Activated naive CD8-positive, alpha-beta T cell treated with anti-CD3 and anti-CD28 coated beads for 36 hours (primary cell): ENCODE results near the gene ABHD17C. TPM values are rescaled to one million over a fixed set of nuclear protein-coding genes. Genes with fewer than 3 reads are reported as not detected.

ENCODE experiments used
- DNase-seq: peaks from one replicate; pipeline ENCODE4 v3.0.0; 2021
- H3K27ac Mint-ChIP-seq: one replicate; pipeline ENCODE4 v1.8.0; 2022; ENCODE audit warnings: mild to moderate bottlenecking, moderate library complexity, mixed read lengths
- H3K27me3 Mint-ChIP-seq: one replicate; pipeline ENCODE4 v1.8.0; 2022; ENCODE audit warnings: mild to moderate bottlenecking, mixed read lengths
- H3K36me3 Mint-ChIP-seq: one replicate; pipeline ENCODE4 v1.8.0; 2021; ENCODE audit warnings: mild to moderate bottlenecking, mixed read lengths
- H3K4me1 Mint-ChIP-seq: one replicate; pipeline ENCODE4 v1.8.0; 2021; ENCODE audit warnings: mixed read lengths
- H3K4me3 Mint-ChIP-seq: one replicate; pipeline ENCODE4 v1.8.0; 2022; ENCODE audit warnings: mild to moderate bottlenecking, moderate library complexity, mixed read lengths
- H3K9me3 Mint-ChIP-seq: one replicate; pipeline ENCODE4 v1.8.0; 2022; ENCODE audit warnings: mixed read lengths
- total RNA-seq, 2 experiments: library from RNA; stranded (reverse); gene quantifications; one replicate each; pipeline ENCODE4 v1.2.3, GENCODE V29; 2021

Gene ABHD17C
- total RNA-seq, 2 experiments from 2014 or later: 6.0 to 6.9 TPM

- Mint-ChIP-seq H3K9me3 (no peaks in the 10 kb centered on the region), H3K27ac (no peak overlapping the region), H3K4me1 (no peaks in the 10 kb centered on the region), H3K4me3 (no peak overlapping the region), H3K36me3 (no peaks in the 10 kb centered on the region), H3K27me3 (no peaks in the 10 kb centered on the region)
- DNase-seq: no peak
Observed at GRCh38 chr15:80732167-80732566, 37.1 kb downstream of the ABHD17C start.

DNA sequence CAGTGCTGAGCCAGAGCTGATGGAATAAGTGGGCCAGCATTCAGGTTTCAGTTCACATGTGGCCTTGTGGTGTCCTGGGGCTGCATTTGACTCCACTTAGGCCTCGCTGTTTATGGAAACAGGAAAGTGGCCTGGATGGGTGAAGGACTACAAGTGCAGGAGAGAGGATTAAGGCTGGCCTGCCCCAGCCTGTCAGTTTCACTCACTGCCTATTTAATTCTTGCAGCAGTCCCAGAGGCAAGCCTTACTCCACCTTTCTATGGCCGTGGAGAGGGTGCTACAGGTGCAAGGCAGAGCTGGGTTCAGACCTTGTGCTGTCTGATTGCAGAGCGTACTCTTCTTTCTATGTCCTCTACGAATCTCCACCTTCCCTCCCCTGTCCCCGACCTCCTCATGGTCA, 37.7 kb downstream of the ABHD17C start:
- no peak overlapping the region for H3K27ac Mint-ChIP-seq
- no peaks in the 10 kb centered on the region for H3K27me3 Mint-ChIP-seq
- H3K9me3 Mint-ChIP-seq: no peaks in the 10 kb centered on the region
- H3K4me3 Mint-ChIP-seq: no peak overlapping the region
- H3K36me3 Mint-ChIP-seq: no peaks in the 10 kb centered on the region
- no peak for DNase-seq
- H3K4me1 Mint-ChIP-seq: no peaks in the 10 kb centered on the region

DNA sequence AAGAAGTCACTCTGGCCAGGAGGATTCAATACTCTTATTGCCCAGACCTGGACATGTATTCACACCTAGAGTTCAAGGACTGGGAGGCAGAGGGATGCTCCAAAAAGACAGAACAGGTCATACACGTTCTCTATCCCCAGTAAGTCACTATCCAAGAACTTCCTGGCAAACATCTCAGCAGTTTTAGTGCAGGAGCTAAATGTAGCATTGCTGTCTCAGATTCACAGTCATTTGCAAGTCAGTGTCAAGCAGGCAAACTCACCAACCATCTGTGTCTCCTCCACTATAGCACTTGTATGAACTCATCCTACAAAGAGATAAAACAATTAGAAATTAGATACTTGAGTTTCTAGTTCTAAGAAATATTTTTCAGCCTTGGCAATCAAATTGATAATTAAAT, 38.4 kb downstream of the ABHD17C start:
- no peaks in the 10 kb centered on the region for H3K27me3 Mint-ChIP-seq
- no peak for DNase-seq
- no peak overlapping the region for H3K27ac Mint-ChIP-seq
- H3K4me3 Mint-ChIP-seq: no peak overlapping the region
- H3K9me3 Mint-ChIP-seq: no peaks in the 10 kb centered on the region
- no peaks in the 10 kb centered on the region for H3K4me1 Mint-ChIP-seq
- peaks cover under 1% of the 10 kb centered on the region for H3K36me3 Mint-ChIP-seq

DNA sequence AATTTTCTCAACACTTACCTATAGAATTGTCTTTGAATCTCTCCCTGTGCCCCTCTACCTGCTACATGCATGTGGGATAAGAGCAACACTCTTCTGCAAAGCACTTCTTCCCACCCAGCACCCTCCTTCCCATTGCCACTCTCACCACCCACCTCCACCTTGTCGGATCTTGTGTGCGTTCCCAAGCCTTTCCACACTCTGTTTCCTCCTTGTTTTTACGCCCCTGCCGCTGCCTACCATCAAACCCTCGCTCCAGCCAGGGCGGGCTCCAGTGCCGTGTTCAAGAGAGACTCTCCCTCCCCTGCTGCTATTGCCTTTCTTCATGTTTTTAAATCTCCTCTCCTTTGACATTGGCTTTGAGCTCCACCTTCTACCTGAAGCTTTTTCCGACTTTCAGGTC, 40.2 kb downstream of the ABHD17C start:
- peaks cover 2% of the 10 kb centered on the region for H3K36me3 Mint-ChIP-seq
- no peaks in the 10 kb centered on the region for H3K4me1 Mint-ChIP-seq
- no peak overlapping the region for H3K27ac Mint-ChIP-seq
- no peaks in the 10 kb centered on the region for H3K9me3 Mint-ChIP-seq
- H3K27me3 Mint-ChIP-seq: no peaks in the 10 kb centered on the region
- DNase-seq: no peak
- H3K4me3 Mint-ChIP-seq: no peak overlapping the region

GRCh38 chr15:80736560-80736959, 41.5 kb downstream of the ABHD17C start:
- H3K9me3 Mint-ChIP-seq: no peaks in the 10 kb centered on the region
- H3K36me3 Mint-ChIP-seq: peaks cover 2% of the 10 kb centered on the region
- no peak overlapping the region for H3K27ac Mint-ChIP-seq

GRCh38 chr15:80739919-80740318, 44.8 kb downstream of the ABHD17C start:
- Mint-ChIP-seq H3K4me1 (no peaks in the 10 kb centered on the region), H3K9me3 (no peaks in the 10 kb centered on the region)
- no peak for DNase-seq

More at GRCh38 chr15:80736560-80736959, 41.5 kb downstream of the ABHD17C start:
- Mint-ChIP-seq H3K4me1 (no peaks in the 10 kb centered on the region), H3K4me3 (no peak overlapping the region), H3K27me3 (no peaks in the 10 kb centered on the region)
- no peak for DNase-seq

GRCh38 chr15:80742081-80742480, 47.0 kb downstream of the ABHD17C start:
- H3K27me3 Mint-ChIP-seq: no peaks in the 10 kb centered on the region
- H3K9me3 Mint-ChIP-seq: peaks cover 6% of the 10 kb centered on the region
- no peak overlapping the region for H3K4me3 Mint-ChIP-seq
- no peaks in the 10 kb centered on the region for H3K4me1 Mint-ChIP-seq
- no peak for DNase-seq
- peaks cover 11% of the 10 kb centered on the region for H3K36me3 Mint-ChIP-seq
- no peak overlapping the region for H3K27ac Mint-ChIP-seq

More at GRCh38 chr15:80739919-80740318, 44.8 kb downstream of the ABHD17C start:
- Mint-ChIP-seq H3K27ac (no peak overlapping the region), H3K4me3 (no peak overlapping the region), H3K36me3 (peaks cover 2% of the 10 kb centered on the region), H3K27me3 (no peaks in the 10 kb centered on the region)

DNA sequence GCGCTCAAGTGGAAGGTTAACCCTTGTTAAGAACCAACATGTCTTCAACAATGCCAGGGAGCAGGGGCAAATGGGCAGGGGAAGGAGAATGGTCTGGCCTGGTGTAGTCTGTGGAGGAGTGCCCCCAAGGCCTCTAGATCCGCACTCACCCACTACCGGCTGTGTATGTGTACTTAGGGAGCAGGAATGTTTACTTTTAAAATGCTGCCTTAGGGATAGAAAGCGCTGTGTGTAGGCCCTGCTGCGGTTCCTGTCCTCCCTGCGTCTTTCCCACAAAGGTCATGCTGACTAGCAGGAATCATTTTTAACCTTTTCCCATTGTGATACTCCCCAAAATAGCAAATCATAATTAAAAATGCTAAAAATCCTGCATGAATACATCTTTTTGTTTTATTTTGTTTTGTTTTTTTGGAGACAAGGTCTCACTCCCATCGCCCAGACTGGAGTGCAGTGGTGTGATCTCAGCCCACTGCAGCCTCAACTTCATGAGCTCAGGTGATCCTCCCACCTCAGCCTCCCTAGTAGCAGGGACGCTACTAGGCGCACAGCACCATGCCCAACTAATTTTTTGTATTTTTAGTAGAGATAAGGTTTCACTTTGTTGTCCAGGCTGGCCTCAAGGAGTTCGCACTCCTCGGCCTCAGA, 48.2 kb downstream of the ABHD17C start:
- peaks cover 6% of the 10 kb centered on the region for H3K9me3 Mint-ChIP-seq
- no peaks in the 10 kb centered on the region for H3K27me3 Mint-ChIP-seq
- peaks cover 11% of the 10 kb centered on the region for H3K36me3 Mint-ChIP-seq
- no peak for DNase-seq
- no peak overlapping the region for H3K4me3 Mint-ChIP-seq
- no peak overlapping the region for H3K27ac Mint-ChIP-seq
- H3K4me1 Mint-ChIP-seq: no peaks in the 10 kb centered on the region

DNA sequence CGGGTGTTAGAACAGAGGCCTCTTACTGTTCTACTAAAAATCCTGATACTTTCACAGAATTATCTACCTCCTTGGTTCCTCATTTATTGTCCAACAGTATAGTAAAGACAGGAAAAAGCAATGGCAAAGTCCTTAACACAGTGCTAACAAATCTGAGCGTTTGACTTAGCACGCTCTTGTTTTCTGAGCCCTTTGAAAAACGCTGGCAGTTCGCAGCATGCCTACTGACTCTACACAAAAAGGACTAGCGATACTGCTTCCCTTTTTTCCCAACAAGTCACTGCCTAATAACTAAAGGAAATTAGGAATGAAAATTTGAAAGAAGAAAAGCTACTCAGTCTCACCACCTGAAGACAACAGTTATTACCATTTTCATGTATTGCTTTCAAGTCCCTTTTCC, 49.3 kb downstream of the ABHD17C start:
- H3K27me3 Mint-ChIP-seq: no peaks in the 10 kb centered on the region
- peaks cover 9% of the 10 kb centered on the region for H3K36me3 Mint-ChIP-seq
- peaks cover 6% of the 10 kb centered on the region for H3K9me3 Mint-ChIP-seq
- DNase-seq: no peak
- no peaks in the 10 kb centered on the region for H3K4me1 Mint-ChIP-seq
- H3K4me3 Mint-ChIP-seq: no peak overlapping the region
- no peak overlapping the region for H3K27ac Mint-ChIP-seq

GRCh38 chr15:80744826-80745225, 49.7 kb downstream of the ABHD17C start:
- H3K4me1 Mint-ChIP-seq: no peaks in the 10 kb centered on the region
- H3K36me3 Mint-ChIP-seq: peaks cover 9% of the 10 kb centered on the region
- H3K27ac Mint-ChIP-seq: no peak overlapping the region
- no peaks in the 10 kb centered on the region for H3K27me3 Mint-ChIP-seq
- peaks cover 6% of the 10 kb centered on the region for H3K9me3 Mint-ChIP-seq
- no peak for DNase-seq
- no peak overlapping the region for H3K4me3 Mint-ChIP-seq

- Mint-ChIP-seq H3K9me3 (peaks cover 6% of the 10 kb centered on the region), H3K27ac (no peak overlapping the region), H3K27me3 (no peaks in the 10 kb centered on the region), H3K4me1 (no peaks in the 10 kb centered on the region), H3K4me3 (no peak overlapping the region), H3K36me3 (peaks cover 12% of the 10 kb centered on the region)
- no peak for DNase-seq
Observed at GRCh38 chr15:80745888-80746287, 50.8 kb downstream of the ABHD17C start.

DNA sequence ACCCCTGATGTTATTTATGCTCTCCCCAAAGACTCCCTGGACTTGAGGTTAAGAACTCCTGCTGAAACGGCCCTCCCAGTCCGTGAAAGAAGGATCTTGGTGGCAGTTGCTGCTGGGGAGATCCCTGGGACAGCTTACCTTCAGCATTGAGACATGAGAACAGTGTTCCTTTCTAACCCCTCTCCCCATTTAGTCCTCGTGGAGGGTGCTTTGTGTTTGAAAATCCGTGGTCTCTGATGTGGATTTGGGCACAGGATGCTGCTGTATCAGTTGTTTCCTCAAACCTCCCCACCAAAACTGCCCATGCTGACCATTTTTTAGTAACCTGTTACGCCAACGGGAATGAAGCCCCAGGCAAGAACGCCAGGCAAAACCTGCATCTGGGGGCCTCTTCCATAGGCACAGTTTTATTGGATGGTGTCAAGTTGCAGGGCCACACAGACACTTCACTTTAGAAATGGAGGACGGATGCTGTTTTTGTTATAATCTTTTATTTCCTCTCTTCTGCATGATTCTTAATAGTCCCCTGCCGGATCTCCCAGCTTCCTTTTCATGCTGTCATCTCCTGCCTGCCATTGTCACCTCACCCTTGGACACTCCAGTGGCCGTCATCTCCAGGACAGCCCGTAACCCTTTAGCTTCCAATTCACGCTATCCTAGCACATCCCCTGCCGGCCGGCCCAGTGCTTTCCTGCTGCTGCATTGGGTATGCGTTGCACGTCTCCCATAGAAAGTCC, 52.4 kb downstream of the ABHD17C start:
- H3K36me3 Mint-ChIP-seq: peaks cover 14% of the 10 kb centered on the region
- no peak for DNase-seq
- H3K27ac Mint-ChIP-seq: no peak overlapping the region
- peaks cover 6% of the 10 kb centered on the region for H3K9me3 Mint-ChIP-seq
- H3K4me3 Mint-ChIP-seq: no peak overlapping the region
- no peaks in the 10 kb centered on the region for H3K27me3 Mint-ChIP-seq
- no peaks in the 10 kb centered on the region for H3K4me1 Mint-ChIP-seq

GRCh38 chr15:80749589-80749988, 54.5 kb downstream of the ABHD17C start:
- Mint-ChIP-seq H3K27ac (no peak overlapping the region), H3K36me3 (peaks cover 17% of the 10 kb centered on the region), H3K4me1 (no peaks in the 10 kb centered on the region), H3K9me3 (peaks cover 6% of the 10 kb centered on the region), H3K27me3 (no peaks in the 10 kb centered on the region), H3K4me3 (no peak overlapping the region)
- no peak for DNase-seq

GRCh38 chr15:80750575-80750974, 55.5 kb downstream of the ABHD17C start:
- DNase-seq: no peak
- Mint-ChIP-seq H3K4me1 (no peaks in the 10 kb centered on the region), H3K27ac (no peak overlapping the region), H3K4me3 (no peak overlapping the region), H3K27me3 (no peaks in the 10 kb centered on the region), H3K36me3 (peaks cover 16% of the 10 kb centered on the region), H3K9me3 (peaks cover 6% of the 10 kb centered on the region)

GRCh38 chr15:80752204-80752603, 57.1 kb downstream of the ABHD17C start:
- peaks cover 8% of the 10 kb centered on the region for H3K36me3 Mint-ChIP-seq
- H3K4me3 Mint-ChIP-seq: no peak overlapping the region
- no peak overlapping the region for H3K27ac Mint-ChIP-seq
- DNase-seq: no peak
- no peaks in the 10 kb centered on the region for H3K9me3 Mint-ChIP-seq
- no peaks in the 10 kb centered on the region for H3K4me1 Mint-ChIP-seq
- no peaks in the 10 kb centered on the region for H3K27me3 Mint-ChIP-seq

DNA sequence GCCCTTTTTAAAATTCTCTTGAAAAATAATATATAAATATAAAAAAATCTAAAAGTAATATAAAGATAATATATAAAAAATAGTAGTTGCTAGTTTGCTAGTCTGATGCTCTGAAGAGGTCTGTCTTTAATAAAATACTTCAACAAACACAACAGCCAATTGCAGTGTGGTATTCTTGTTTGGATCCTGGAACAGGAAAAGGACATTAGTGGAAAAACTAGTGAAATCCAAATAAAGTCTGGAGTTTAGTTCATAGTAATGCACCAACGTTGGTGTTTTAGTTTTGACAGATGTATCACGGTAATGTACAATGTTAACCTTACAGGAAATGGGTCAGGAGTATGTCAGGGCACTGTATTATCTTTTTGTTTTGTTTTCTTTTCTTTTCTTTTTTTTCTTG, 58.1 kb downstream of the ABHD17C start:
- H3K9me3 Mint-ChIP-seq: no peaks in the 10 kb centered on the region
- no peak for DNase-seq
- no peak overlapping the region for H3K4me3 Mint-ChIP-seq
- peaks cover 8% of the 10 kb centered on the region for H3K36me3 Mint-ChIP-seq
- H3K4me1 Mint-ChIP-seq: no peaks in the 10 kb centered on the region
- no peaks in the 10 kb centered on the region for H3K27me3 Mint-ChIP-seq
- no peak overlapping the region for H3K27ac Mint-ChIP-seq
